ENCODE measurements around the gene PCNX2. TPM values are rescaled to one million over a fixed set of nuclear protein-coding genes. Genes with fewer than 3 reads are reported as not detected.

Gene PCNX2
- total RNA-seq, 1 donor from 2014 or later: 25.5 TPM

- no peaks in the 10 kb centered on the region for H3K27me3 Mint-ChIP-seq (ENCODE audit: low read depth, unreplicated experiment)
Observed at GRCh38 chr1:232983817-232984567, 311.5 kb downstream of the PCNX2 start.

GRCh38 chr1:232983375-232983774 is 312.1 kb downstream of the PCNX2 start:
- TF ChIP-seq CTCF (IDR thresholded peaks at IDR 0.05; ENCODE audit: insufficient read depth, low read depth, low read length) (no peak), EZH2 (IDR thresholded peaks at IDR 0.05; ENCODE audit: insufficient read depth, low read length) (no peak)
- Histone ChIP-seq H3K9ac (ENCODE audit: low read length) (no peak overlapping the region), H3K27me3 (ENCODE audit: insufficient read depth, low read length) (no peaks in the 10 kb centered on the region), H3K4me2 (ENCODE audit: low read length) (no peak overlapping the region), H2AFZ (ENCODE audit: low read depth, low read length) (no peak overlapping the region), H3K36me3 (ENCODE audit: insufficient read depth, low read length) (peaks cover 6% of the 10 kb centered on the region), H4K20me1 (ENCODE audit: insufficient read depth, low read length) (no peaks in the 10 kb centered on the region), H3K4me3 (ENCODE audit: insufficient read depth, low read depth, low read length) (no peak overlapping the region), H3K9me3 (ENCODE audit: insufficient read depth, low read depth, low read length) (no peaks in the 10 kb centered on the region), H3K79me2 (ENCODE audit: insufficient read depth, low read length) (no peaks in the 10 kb centered on the region), H3K4me1 (ENCODE audit: insufficient read depth, low read length) (peaks cover 22% of the 10 kb centered on the region), H3K27ac (ENCODE audit: low read depth, low read length) (no peak overlapping the region)
- H3K4me1 Mint-ChIP-seq (ENCODE audit: low read depth, unreplicated experiment): peaks cover 14% of the 10 kb centered on the region
- FAIRE-seq: no peak
- no peaks in the 10 kb centered on the region for H3K27me3 Mint-ChIP-seq (ENCODE audit: low read depth, unreplicated experiment)
- no peaks in the 10 kb centered on the region for H3K9me3 Mint-ChIP-seq (ENCODE audit: unreplicated experiment)
- H3K4me3 Mint-ChIP-seq (ENCODE audit: unreplicated experiment): no peak overlapping the region
- H3K27ac Mint-ChIP-seq (ENCODE audit: unreplicated experiment): no peak overlapping the region
- H3K36me3 Mint-ChIP-seq (ENCODE audit: low read depth, unreplicated experiment): peaks cover 10% of the 10 kb centered on the region
- DNase-seq (ENCODE audit: low read depth): no peak

More at GRCh38 chr1:232983817-232984567, 311.5 kb downstream of the PCNX2 start:
- no peaks in the 10 kb centered on the region for H3K9me3 Mint-ChIP-seq (ENCODE audit: unreplicated experiment)
- no peak overlapping the region for H3K4me3 Mint-ChIP-seq (ENCODE audit: unreplicated experiment)
- H3K4me2 ChIP-seq (ENCODE audit: low read length): no peak overlapping the region
- no peak overlapping the region for H3K27ac ChIP-seq (ENCODE audit: low read depth, low read length)
- no peaks in the 10 kb centered on the region for H4K20me1 ChIP-seq (ENCODE audit: insufficient read depth, low read length)
- no peak overlapping the region for H3K4me3 ChIP-seq (ENCODE audit: insufficient read depth, low read depth, low read length)
- DNase-seq (ENCODE audit: low read depth) (no peak), FAIRE-seq (no peak)
- H3K79me2 ChIP-seq (ENCODE audit: insufficient read depth, low read length): no peaks in the 10 kb centered on the region
- TF ChIP-seq EZH2 (IDR thresholded peaks at IDR 0.05; ENCODE audit: insufficient read depth, low read length) (no peak), CTCF (IDR thresholded peaks at IDR 0.05; ENCODE audit: insufficient read depth, low read depth, low read length) (no peak)
- H3K36me3 ChIP-seq (ENCODE audit: insufficient read depth, low read length): peaks cover 6% of the 10 kb centered on the region
- H2AFZ ChIP-seq (ENCODE audit: low read depth, low read length): no peak overlapping the region
- H3K4me1 ChIP-seq (ENCODE audit: insufficient read depth, low read length): peaks cover 27% of the 10 kb centered on the region
- H3K4me1 Mint-ChIP-seq (ENCODE audit: low read depth, unreplicated experiment): peaks cover 17% of the 10 kb centered on the region
- H3K9me3 ChIP-seq (ENCODE audit: insufficient read depth, low read depth, low read length): no peaks in the 10 kb centered on the region
- no peak overlapping the region for H3K27ac Mint-ChIP-seq (ENCODE audit: unreplicated experiment)
- no peaks in the 10 kb centered on the region for H3K27me3 ChIP-seq (ENCODE audit: insufficient read depth, low read length)
- H3K36me3 Mint-ChIP-seq (ENCODE audit: low read depth, unreplicated experiment): peaks cover 10% of the 10 kb centered on the region
- no peak overlapping the region for H3K9ac ChIP-seq (ENCODE audit: low read length)

Data from astrocyte (in vitro differentiated cells and primary cell).